Prostate gland (tissue), 2 donors: Measurements from ENCODE around the gene RPTOR.

Source experiments
- CTCF ChIP-seq, 4 experiments: fragments of 200-600 bp in 2 of 4; fragments of 450-650 bp in 2 of 4; sonication (generic) in 2 of 4; IDR thresholded peaks; 1 replicate in 3 of 4; 2 replicates in 1 of 4; pipeline ENCODE4 v1.5.1; 2016 to 2019; ENCODE audit warnings: antibody characterized with exemption in 4 of 4, mild to moderate bottlenecking in 2 of 4, moderate library complexity in 2 of 4
- POLR2A ChIP-seq: fragments of 450-650 bp; IDR thresholded peaks from one replicate; pipeline ENCODE4 v1.6.1; 2016; ENCODE audit warnings: antibody characterized with exemption, mild to moderate bottlenecking

- TF ChIP-seq CTCF (IDR thresholded peaks at IDR 0.05) (no peak), POLR2A (no peak)
Measured at GRCh38 chr17:80995131-80995530, 450.5 kb downstream of the RPTOR start.
